ENCODE data around the gene DRC7.

- TF ChIP-seq, protein P1, sequence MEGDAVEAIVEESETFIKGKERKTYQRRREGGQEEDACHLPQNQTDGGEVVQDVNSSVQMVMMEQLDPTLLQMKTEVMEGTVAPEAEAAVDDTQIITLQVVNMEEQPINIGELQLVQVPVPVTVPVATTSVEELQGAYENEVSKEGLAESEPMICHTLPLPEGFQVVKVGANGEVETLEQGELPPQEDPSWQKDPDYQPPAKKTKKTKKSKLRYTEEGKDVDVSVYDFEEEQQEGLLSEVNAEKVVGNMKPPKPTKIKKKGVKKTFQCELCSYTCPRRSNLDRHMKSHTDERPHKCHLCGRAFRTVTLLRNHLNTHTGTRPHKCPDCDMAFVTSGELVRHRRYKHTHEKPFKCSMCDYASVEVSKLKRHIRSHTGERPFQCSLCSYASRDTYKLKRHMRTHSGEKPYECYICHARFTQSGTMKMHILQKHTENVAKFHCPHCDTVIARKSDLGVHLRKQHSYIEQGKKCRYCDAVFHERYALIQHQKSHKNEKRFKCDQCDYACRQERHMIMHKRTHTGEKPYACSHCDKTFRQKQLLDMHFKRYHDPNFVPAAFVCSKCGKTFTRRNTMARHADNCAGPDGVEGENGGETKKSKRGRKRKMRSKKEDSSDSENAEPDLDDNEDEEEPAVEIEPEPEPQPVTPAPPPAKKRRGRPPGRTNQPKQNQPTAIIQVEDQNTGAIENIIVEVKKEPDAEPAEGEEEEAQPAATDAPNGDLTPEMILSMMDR (IDR thresholded peaks at IDR 0.05; ENCODE audit: low read depth, low read length, poor library complexity, severe bottlenecking) = no peak
- no peak for TF ChIP-seq EZH2phosphoT487 (IDR thresholded peaks at IDR 0.05; ENCODE audit: borderline replicate concordance, low read length)
Measured at GRCh38 chr16:57732037-57732436, 37.4 kb downstream of the DRC7 start.

All from DOHH2 (cell line).